Mesenchymal stem cell (in vitro differentiated cells and primary cell): ENCODE data around the gene CHN2.

Experiments
- DNase-seq: peaks from one replicate; pipeline ENCODE4 v3.0.0-alpha.2; 2013
- H2AFZ ChIP-seq: one replicate; pipeline ENCODE4 v1.6.1; 2013; ENCODE audit warnings: low read depth, mild to moderate bottlenecking, control low read depth, inconsistent platforms, low read length, moderate library complexity
- H2AK5ac ChIP-seq: 2 replicates; pipeline ENCODE4 v1.6.1; 2013; ENCODE audit warnings: low read length, moderate library complexity, mild to moderate bottlenecking, inconsistent platforms; ENCODE audit not compliant: severe bottlenecking
- H2BK120ac ChIP-seq: one replicate; pipeline ENCODE4 v1.6.1; 2013; ENCODE audit warnings: low read depth, mild to moderate bottlenecking, inconsistent platforms, low read length, moderate library complexity
- H2BK12ac ChIP-seq, 2 experiments: one replicate each; pipeline ENCODE4 v1.6.1; 2013; ENCODE audit warnings: inconsistent platforms in 2 of 2, low read length in 2 of 2, mild to moderate bottlenecking in 2 of 2, moderate library complexity in 2 of 2, control low read depth in 1 of 2
- H2BK15ac ChIP-seq: one replicate; pipeline ENCODE4 v1.6.1; 2013; ENCODE audit warnings: mild to moderate bottlenecking, low read depth, inconsistent platforms; ENCODE audit not compliant: poor library complexity, severe bottlenecking
- H2BK5ac ChIP-seq: 2 replicates; pipeline ENCODE4 v1.6.1; 2013; ENCODE audit warnings: low read depth, mild to moderate bottlenecking, low read length, control low read depth, inconsistent platforms; ENCODE audit not compliant: poor library complexity, severe bottlenecking
- H3K14ac ChIP-seq, 2 experiments: one replicate each; pipeline ENCODE4 v1.6.1; 2013; ENCODE audit warnings: inconsistent platforms in 2 of 2, low read length in 2 of 2, control low read depth in 1 of 2, mild to moderate bottlenecking in 1 of 2, moderate library complexity in 1 of 2
- H3K18ac ChIP-seq, 2 experiments: one replicate each; pipeline ENCODE4 v1.6.1; 2013; ENCODE audit warnings: inconsistent platforms in 2 of 2, low read length in 2 of 2, control low read depth in 1 of 2, low read depth in 1 of 2, mild to moderate bottlenecking in 1 of 2
- H3K23ac ChIP-seq, 2 experiments: one replicate each; pipeline ENCODE4 v1.6.1; 2013; ENCODE audit warnings: inconsistent platforms in 2 of 2, low read length in 2 of 2, mild to moderate bottlenecking in 2 of 2, moderate library complexity in 2 of 2, control low read depth in 1 of 2
- H3K27ac ChIP-seq: 2 replicates; pipeline ENCODE4 v1.5.1; 2013; ENCODE audit warnings: mild to moderate bottlenecking, moderate library complexity, low read length, control low read depth, inconsistent platforms; ENCODE audit not compliant: poor library complexity, severe bottlenecking
- H3K27me3 ChIP-seq, 2 experiments: 2 replicates each; pipeline versions ENCODE4 v1.6.1 to v1.7.0; 2013; ENCODE audit warnings: low read length in 2 of 2, mild to moderate bottlenecking in 2 of 2, moderate library complexity in 2 of 2, control low read depth in 1 of 2, inconsistent platforms in 1 of 2; ENCODE audit not compliant: control insufficient read depth in 1 of 2, insufficient read depth in 1 of 2
- H3K36me3 ChIP-seq, 2 experiments: 2 replicates each; pipeline versions ENCODE4 v1.6.1 to v1.7.0; 2013; ENCODE audit warnings: low read length in 2 of 2, control low read depth in 1 of 2, inconsistent platforms in 1 of 2, low read depth in 1 of 2, mild to moderate bottlenecking in 1 of 2; ENCODE audit not compliant: insufficient read depth in 2 of 2, control insufficient read depth in 1 of 2
- H3K4ac ChIP-seq, 2 experiments: one replicate each; pipeline ENCODE4 v1.6.1; 2013; ENCODE audit warnings: inconsistent platforms in 2 of 2, low read length in 2 of 2, mild to moderate bottlenecking in 2 of 2, moderate library complexity in 2 of 2, control low read depth in 1 of 2, low read depth in 1 of 2
- H3K4me1 ChIP-seq: 2 replicates; pipeline ENCODE4 v1.6.1; 2013; ENCODE audit warnings: low read depth, low read length, control low read depth; ENCODE audit not compliant: control insufficient read depth, insufficient read depth
- H3K4me2 ChIP-seq: 2 replicates; pipeline ENCODE4 v1.6.1; 2013; ENCODE audit warnings: low read length, mild to moderate bottlenecking, inconsistent platforms; ENCODE audit not compliant: poor library complexity, severe bottlenecking
- H3K4me3 ChIP-seq, 2 experiments: 2 replicates each; pipeline versions ENCODE4 v1.5.1 to v1.7.0; 2013; ENCODE audit warnings: low read length in 2 of 2, mild to moderate bottlenecking in 2 of 2, control low read depth in 1 of 2, low read depth in 1 of 2; ENCODE audit not compliant: insufficient read depth in 1 of 2
- H3K79me1 ChIP-seq: replicated peaks from 2 replicates; pipeline ENCODE4 v1.6.1; 2013; ENCODE audit warnings: mild to moderate bottlenecking, control low read depth, low read length, inconsistent platforms; ENCODE audit not compliant: poor library complexity, severe bottlenecking
- H3K9ac ChIP-seq: 2 replicates; pipeline ENCODE4 v1.7.0; 2013; ENCODE audit warnings: mild to moderate bottlenecking, low read length, moderate library complexity
- H3K9me3 ChIP-seq: 2 replicates; pipeline ENCODE4 v1.7.0; 2013; ENCODE audit warnings: mild to moderate bottlenecking, low read length; ENCODE audit not compliant: control insufficient read depth
- H4K8ac ChIP-seq: one replicate; pipeline ENCODE4 v1.6.1; 2013; ENCODE audit warnings: inconsistent platforms, mild to moderate bottlenecking, low read length, moderate library complexity
- H4K91ac ChIP-seq: one replicate; pipeline ENCODE4 v1.6.1; 2013; ENCODE audit warnings: mild to moderate bottlenecking, low read length, inconsistent platforms
- WGBS: methylation state at CpG from one replicate; pipeline ENCODE4 v1.1.7; 2013; ENCODE audit warnings: mixed read lengths; 5-methylcytosine and 5-hydroxymethylcytosine counted together

The CHN2 gene

GRCh38 chr7:29367784-29368183 is 173.2 kb downstream of the CHN2 start:
- Histone ChIP-seq H3K4me3 (no peak overlapping the region), H3K36me3 (no peaks in the 10 kb centered on the region), H4K8ac (no peak overlapping the region), H2BK5ac (no peak overlapping the region), H3K18ac (no peak overlapping the region), H3K9ac (no peak overlapping the region), H3K27ac (no peak overlapping the region), H3K23ac (no peak overlapping the region), H2BK120ac (no peak overlapping the region), H3K79me1 (no peaks in the 10 kb centered on the region), H3K4me1 (no peaks in the 10 kb centered on the region), H3K9me3 (no peaks in the 10 kb centered on the region), H3K14ac (no peak overlapping the region), H2BK15ac (no peak overlapping the region), H3K4ac (no peak overlapping the region), H2AFZ (no peak overlapping the region), H2BK12ac (no peak overlapping the region), H2AK5ac (no peak overlapping the region), H3K4me2 (no peak overlapping the region), H3K27me3 (peaks cover 6 to 10% of the 10 kb centered on the region in 2 experiments), H4K91ac (no peak overlapping the region)
- no peak for DNase-seq
- WGBS, result 90% methylated on average over 2 of the region's 3 CpGs

GRCh38 chr7:29369909-29370488 is 175.4 kb downstream of the CHN2 start:
- H2BK15ac ChIP-seq, result no peak overlapping the region
- H2AK5ac ChIP-seq, result no peak overlapping the region
- 60% methylated on average over 7 of the region's 8 CpGs for WGBS
- no peak overlapping the region for H2BK120ac ChIP-seq
- H3K18ac ChIP-seq, result no peak overlapping the region
- H2BK5ac ChIP-seq, result no peak overlapping the region
- no peak overlapping the region for H4K8ac ChIP-seq
- no peak overlapping the region for H3K9ac ChIP-seq
- H3K79me1 ChIP-seq, result no peaks in the 10 kb centered on the region
- H3K9me3 ChIP-seq, result no peaks in the 10 kb centered on the region
- H3K36me3 ChIP-seq, result no peaks in the 10 kb centered on the region
- no peak overlapping the region for H3K4me2 ChIP-seq
- H3K27ac ChIP-seq, result no peak overlapping the region
- H2BK12ac ChIP-seq, result no peak overlapping the region
- no peak overlapping the region for H3K14ac ChIP-seq
- no peak overlapping the region for H2AFZ ChIP-seq
- peak; percentile 69 for DNase-seq
- H3K4ac ChIP-seq, result no peak overlapping the region
- no peak overlapping the region for H3K23ac ChIP-seq
- no peak overlapping the region for H3K4me3 ChIP-seq
- no peak overlapping the region for H4K91ac ChIP-seq
- no peaks in the 10 kb centered on the region for H3K4me1 ChIP-seq
- H3K27me3 ChIP-seq, result peaks cover 3 to 5% of the 10 kb centered on the region in 2 experiments

DNA sequence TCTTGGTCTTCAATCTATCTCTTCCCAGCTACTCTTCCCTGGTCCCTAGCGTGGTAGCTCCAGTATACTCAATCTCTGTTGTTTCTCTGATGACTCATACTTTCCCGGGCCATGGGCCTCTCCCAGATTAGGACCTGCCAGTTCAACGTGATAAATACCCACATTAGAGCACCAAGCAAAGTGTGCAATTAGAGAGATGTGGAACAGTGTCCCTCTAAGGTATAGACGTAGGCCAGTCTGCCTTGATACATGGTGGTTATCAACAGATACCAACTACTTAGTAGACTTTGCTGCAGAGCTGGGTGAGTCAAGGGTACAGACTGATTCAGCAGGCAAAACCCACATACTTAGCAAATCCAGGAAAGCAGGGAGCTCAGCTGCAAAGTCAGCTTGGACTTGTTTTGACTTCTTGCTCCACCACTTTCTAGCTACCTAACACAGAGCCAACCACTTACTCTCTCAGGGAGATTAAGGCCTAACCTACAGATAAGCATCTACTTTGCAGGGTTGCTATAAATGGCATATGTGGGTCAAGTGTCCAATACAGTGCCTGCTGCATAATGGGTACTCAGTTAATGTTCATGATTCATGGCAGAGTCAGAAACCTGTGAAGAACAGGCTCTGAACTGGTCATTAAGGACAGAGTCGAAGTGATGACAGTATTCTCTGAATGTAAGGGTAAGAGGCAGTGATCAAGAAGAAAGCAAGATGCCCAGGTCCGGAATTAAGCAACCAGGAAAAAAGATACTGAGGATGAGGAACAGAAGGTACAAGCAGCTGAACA is 176.1 kb downstream of the CHN2 start:
- H2BK120ac ChIP-seq, result no peak overlapping the region
- no peak overlapping the region for H3K4ac ChIP-seq
- H2BK12ac ChIP-seq, result no peak overlapping the region
- H3K9ac ChIP-seq, result no peak overlapping the region
- no peak overlapping the region for H2BK5ac ChIP-seq
- H3K4me3 ChIP-seq, result no peak overlapping the region
- peak overlapping the region in 1 of 2 experiments; percentile 28 for H3K14ac ChIP-seq
- no peaks in the 10 kb centered on the region for H3K9me3 ChIP-seq
- H4K8ac ChIP-seq, result no peak overlapping the region
- no peak overlapping the region for H3K4me2 ChIP-seq
- H3K27me3 ChIP-seq, result peaks cover 2 to 3% of the 10 kb centered on the region in 2 experiments
- WGBS, result 37% methylated on average over 5 of the region's 6 CpGs
- no peak overlapping the region for H3K23ac ChIP-seq
- H2BK15ac ChIP-seq, result no peak overlapping the region
- no peaks in the 10 kb centered on the region for H3K79me1 ChIP-seq
- no peaks in the 10 kb centered on the region for H3K36me3 ChIP-seq
- H2AFZ ChIP-seq, result no peak overlapping the region
- H3K4me1 ChIP-seq, result no peaks in the 10 kb centered on the region
- peak; percentile 82 for DNase-seq
- H3K27ac ChIP-seq, result no peak overlapping the region
- peak overlapping the region in 1 of 2 experiments; percentile 2 for H3K18ac ChIP-seq
- no peak overlapping the region for H2AK5ac ChIP-seq
- no peak overlapping the region for H4K91ac ChIP-seq

DNA sequence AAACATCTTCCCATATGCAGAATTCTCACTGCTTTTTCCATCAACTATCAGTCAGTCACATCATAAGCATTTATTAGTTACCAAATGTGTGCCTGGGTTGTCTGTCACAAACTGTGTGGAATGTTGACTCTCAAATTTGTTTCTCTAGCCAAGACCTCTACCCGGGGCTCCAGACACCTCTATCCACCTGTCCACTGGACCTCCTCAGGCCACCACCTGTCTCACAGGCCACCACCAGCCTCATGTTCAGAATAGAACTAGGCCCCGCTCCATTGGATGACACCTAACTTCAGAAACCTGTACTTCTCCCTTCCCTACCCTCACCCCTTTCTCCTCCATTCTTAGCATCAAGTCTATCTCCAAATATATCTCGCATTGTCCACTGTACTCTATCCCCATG is 176.9 kb downstream of the CHN2 start:
- H2AFZ ChIP-seq, result no peak overlapping the region
- no peak overlapping the region for H3K27ac ChIP-seq
- no peaks in the 10 kb centered on the region for H3K27me3 ChIP-seq
- no peak overlapping the region for H3K4me2 ChIP-seq
- no peak overlapping the region for H3K4ac ChIP-seq
- H3K14ac ChIP-seq, result no peak overlapping the region
- DNase-seq, result no peak
- H2BK5ac ChIP-seq, result no peak overlapping the region
- H4K8ac ChIP-seq, result no peak overlapping the region
- WGBS, result 94% methylated on average over 3 of the region's 3 CpGs
- no peak overlapping the region for H4K91ac ChIP-seq
- H3K9ac ChIP-seq, result no peak overlapping the region
- no peaks in the 10 kb centered on the region for H3K36me3 ChIP-seq
- no peaks in the 10 kb centered on the region for H3K79me1 ChIP-seq
- H2BK120ac ChIP-seq, result no peak overlapping the region
- H3K9me3 ChIP-seq, result no peaks in the 10 kb centered on the region
- H3K4me3 ChIP-seq, result no peak overlapping the region
- no peak overlapping the region for H3K23ac ChIP-seq
- H3K18ac ChIP-seq, result no peak overlapping the region
- no peak overlapping the region for H2BK15ac ChIP-seq
- H3K4me1 ChIP-seq, result no peaks in the 10 kb centered on the region
- no peak overlapping the region for H2BK12ac ChIP-seq
- H2AK5ac ChIP-seq, result no peak overlapping the region
